ENCODE results near the gene CDK5RAP3.
A peak's percentile ranks its signal among the peaks of the same experiment; 100 is the strongest.

Gene CDK5RAP3

DNA sequence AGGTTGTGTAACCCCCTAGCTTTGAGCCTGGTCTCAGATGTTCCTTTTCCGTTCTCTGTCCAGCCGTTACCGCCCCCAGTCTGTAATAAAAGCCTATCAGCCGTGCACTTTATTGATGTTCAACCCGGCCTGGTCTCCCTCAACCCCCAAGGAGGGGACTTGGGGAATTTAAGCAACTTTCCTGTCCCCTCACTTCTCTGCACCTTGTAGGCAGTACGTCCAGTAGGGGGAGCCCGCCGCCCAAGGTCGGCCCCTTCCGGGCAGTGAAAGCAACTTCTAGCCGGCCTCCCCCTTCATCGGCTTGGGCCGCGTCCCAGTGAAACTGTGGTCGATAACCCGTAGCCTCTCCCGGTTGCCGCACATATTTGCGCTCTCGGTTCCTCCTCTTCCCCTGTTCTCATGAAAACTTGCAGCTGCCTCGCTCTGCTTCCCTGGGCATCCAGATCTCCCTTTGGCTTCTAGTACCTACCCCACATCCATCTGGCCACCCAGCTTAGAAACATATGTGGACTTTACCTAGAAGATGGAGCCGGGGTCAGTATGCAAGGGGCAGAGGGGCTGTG lies 21.6 kb upstream of the CDK5RAP3 start:
- Histone ChIP-seq H3K27me3 (ENCODE audit: insufficient read depth, low read length) (no peaks in the 10 kb centered on the region), H3K27ac (ENCODE audit: low read depth, low read length) (no peak overlapping the region), H3K4me1 (ENCODE audit: control insufficient read depth, insufficient read depth, low read length, unreplicated experiment) (no peaks in the 10 kb centered on the region), H2AFZ (ENCODE audit: low read length, unreplicated experiment) (no peak overlapping the region), H3K36me3 (ENCODE audit: insufficient read depth, low read length) (no peaks in the 10 kb centered on the region), H3K79me2 (ENCODE audit: control insufficient read depth, insufficient read depth, low read length, unreplicated experiment) (no peaks in the 10 kb centered on the region), H3K4me3 (ENCODE audit: low read depth, low read length) (peak overlapping the region; percentile 37; the same call in 1 of the 2 replicates)

DNA sequence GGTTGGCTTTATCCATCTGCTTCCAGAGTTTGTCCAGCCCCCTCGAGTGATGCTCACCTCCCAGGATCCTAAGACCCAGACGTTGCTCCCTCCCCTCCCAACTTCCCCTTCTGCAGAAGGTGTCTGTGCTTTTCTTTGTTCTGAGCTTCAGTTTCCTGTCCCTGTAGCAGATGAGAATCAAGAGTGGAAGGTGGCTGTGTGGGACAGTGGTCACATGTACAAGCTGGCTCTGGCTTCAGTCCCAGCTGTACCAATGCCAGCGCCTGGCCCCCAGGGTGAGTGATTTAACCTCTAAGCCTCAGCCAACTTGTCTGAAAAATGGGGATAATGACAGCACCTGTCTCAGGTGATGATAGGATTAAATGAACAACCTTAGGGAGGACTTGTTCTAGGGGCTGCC lies 21.0 kb upstream of the CDK5RAP3 start:
- Histone ChIP-seq H3K36me3 (ENCODE audit: insufficient read depth, low read length) (no peaks in the 10 kb centered on the region), H3K79me2 (ENCODE audit: control insufficient read depth, insufficient read depth, low read length, unreplicated experiment) (no peaks in the 10 kb centered on the region), H3K27me3 (ENCODE audit: insufficient read depth, low read length) (no peaks in the 10 kb centered on the region), H3K4me3 (ENCODE audit: low read depth, low read length) (no peak overlapping the region), H3K4me1 (ENCODE audit: control insufficient read depth, insufficient read depth, low read length, unreplicated experiment) (no peaks in the 10 kb centered on the region), H2AFZ (ENCODE audit: low read length, unreplicated experiment) (no peak overlapping the region), H3K27ac (ENCODE audit: low read depth, low read length) (no peak overlapping the region)

DNA sequence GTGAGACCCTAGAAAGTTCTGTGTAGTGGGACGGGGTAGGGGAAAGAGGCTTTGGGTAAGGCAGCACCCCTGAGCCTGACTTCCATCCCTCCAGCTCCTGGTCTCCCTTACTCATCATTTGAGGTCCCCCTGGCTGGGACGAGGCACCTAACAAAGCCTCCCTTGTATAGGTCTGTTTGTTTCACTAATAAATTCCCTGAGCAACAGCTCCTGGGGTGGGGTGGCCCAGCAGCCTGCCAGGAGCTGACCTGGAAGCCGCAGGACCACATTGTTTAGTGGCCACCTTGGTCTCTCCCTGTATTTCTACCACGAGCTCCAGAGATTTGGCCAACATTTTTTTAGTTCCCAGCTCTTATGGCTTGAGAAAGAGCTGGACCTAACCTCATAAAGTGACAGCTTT lies 20.5 kb upstream of the CDK5RAP3 start:
- H3K4me1 ChIP-seq (ENCODE audit: control insufficient read depth, insufficient read depth, low read length, unreplicated experiment) = no peaks in the 10 kb centered on the region

GRCh38 chr17:47952171-47953021 lies 18.5 kb upstream of the CDK5RAP3 start:
- no peak overlapping the region for H3K27ac ChIP-seq (ENCODE audit: low read depth, low read length)
- no peaks in the 10 kb centered on the region for H3K27me3 ChIP-seq (ENCODE audit: insufficient read depth, low read length)
- peaks cover 5% of the 10 kb centered on the region for H3K4me1 ChIP-seq (ENCODE audit: control insufficient read depth, insufficient read depth, low read length, unreplicated experiment)
- H3K79me2 ChIP-seq (ENCODE audit: control insufficient read depth, insufficient read depth, low read length, unreplicated experiment) = no peaks in the 10 kb centered on the region
- no peaks in the 10 kb centered on the region for H3K36me3 ChIP-seq (ENCODE audit: insufficient read depth, low read length)
- no peak overlapping the region for H2AFZ ChIP-seq (ENCODE audit: low read length, unreplicated experiment)
- no peak overlapping the region for H3K4me3 ChIP-seq (ENCODE audit: low read depth, low read length)

More for the DNA sequence above, 20.5 kb upstream of the CDK5RAP3 start:
- H2AFZ ChIP-seq (ENCODE audit: low read length, unreplicated experiment) = no peak overlapping the region
- H3K79me2 ChIP-seq (ENCODE audit: control insufficient read depth, insufficient read depth, low read length, unreplicated experiment) = no peaks in the 10 kb centered on the region
- H3K4me3 ChIP-seq (ENCODE audit: low read depth, low read length) = no peak overlapping the region
- H3K27me3 ChIP-seq (ENCODE audit: insufficient read depth, low read length) = no peaks in the 10 kb centered on the region
- H3K36me3 ChIP-seq (ENCODE audit: insufficient read depth, low read length) = no peaks in the 10 kb centered on the region
- no peak overlapping the region for H3K27ac ChIP-seq (ENCODE audit: low read depth, low read length)

GRCh38 chr17:47953909-47954308 lies 17.0 kb upstream of the CDK5RAP3 start:
- H3K79me2 ChIP-seq (ENCODE audit: control insufficient read depth, insufficient read depth, low read length, unreplicated experiment) = no peaks in the 10 kb centered on the region
- no peak overlapping the region for H2AFZ ChIP-seq (ENCODE audit: low read length, unreplicated experiment)
- no peaks in the 10 kb centered on the region for H3K36me3 ChIP-seq (ENCODE audit: insufficient read depth, low read length)
- peaks cover 7% of the 10 kb centered on the region for H3K4me1 ChIP-seq (ENCODE audit: control insufficient read depth, insufficient read depth, low read length, unreplicated experiment)
- H3K4me3 ChIP-seq (ENCODE audit: low read depth, low read length) = no peak overlapping the region
- no peak overlapping the region for H3K27ac ChIP-seq (ENCODE audit: low read depth, low read length)
- no peaks in the 10 kb centered on the region for H3K27me3 ChIP-seq (ENCODE audit: insufficient read depth, low read length)

GRCh38 chr17:47955497-47956461 lies 15.1 kb upstream of the CDK5RAP3 start:
- H3K79me2 ChIP-seq (ENCODE audit: control insufficient read depth, insufficient read depth, low read length, unreplicated experiment) = no peaks in the 10 kb centered on the region
- peaks cover 7% of the 10 kb centered on the region for H3K4me1 ChIP-seq (ENCODE audit: control insufficient read depth, insufficient read depth, low read length, unreplicated experiment)
- no peaks in the 10 kb centered on the region for H3K27me3 ChIP-seq (ENCODE audit: insufficient read depth, low read length)
- no peaks in the 10 kb centered on the region for H3K36me3 ChIP-seq (ENCODE audit: insufficient read depth, low read length)
- H3K4me3 ChIP-seq (ENCODE audit: low read depth, low read length) = no peak overlapping the region
- H2AFZ ChIP-seq (ENCODE audit: low read length, unreplicated experiment) = no peak overlapping the region
- no peak overlapping the region for H3K27ac ChIP-seq (ENCODE audit: low read depth, low read length)

DNA sequence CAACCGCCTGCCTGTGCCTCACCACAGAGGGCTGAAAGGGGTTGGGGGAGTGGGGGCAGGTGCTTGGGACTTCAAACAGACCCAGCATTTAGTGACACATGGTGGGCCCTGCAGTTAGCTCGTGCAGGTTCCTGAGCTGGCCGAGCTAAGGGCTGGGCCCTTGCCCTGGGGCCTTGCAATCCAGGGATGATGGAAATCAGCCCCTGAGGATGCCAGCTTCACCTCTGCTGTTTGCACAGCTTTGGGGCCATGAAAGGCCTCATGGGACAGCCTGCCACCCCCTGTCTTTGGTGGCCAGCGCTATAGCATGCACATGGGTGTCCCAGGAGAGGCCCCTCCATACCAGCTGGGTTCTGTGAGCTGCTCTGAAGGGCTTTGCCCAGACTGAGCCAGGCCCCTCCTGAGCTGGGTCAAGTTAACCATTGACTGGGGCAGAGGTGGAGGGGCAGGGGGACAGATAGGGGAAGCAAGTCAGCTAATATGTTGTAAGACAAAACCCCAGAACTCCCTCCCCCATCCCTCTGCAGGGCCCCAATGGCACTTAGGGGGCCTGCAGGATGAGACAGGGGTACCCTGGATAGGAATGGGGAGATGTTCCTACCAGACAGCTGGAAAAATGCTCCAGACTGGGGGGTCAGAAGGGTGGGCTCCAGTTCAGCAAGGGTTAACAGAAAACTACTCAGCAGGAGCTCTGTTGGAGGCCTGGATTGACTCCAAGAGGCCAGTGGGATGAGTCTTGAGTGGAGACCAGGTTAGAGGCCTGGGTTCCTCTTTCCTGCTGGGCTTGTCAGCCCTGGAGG lies 13.9 kb upstream of the CDK5RAP3 start:
- Histone ChIP-seq H3K4me3 (ENCODE audit: low read depth, low read length) (no peak overlapping the region), H2AFZ (ENCODE audit: low read length, unreplicated experiment) (no peak overlapping the region), H3K27ac (ENCODE audit: low read depth, low read length) (no peak overlapping the region), H3K79me2 (ENCODE audit: control insufficient read depth, insufficient read depth, low read length, unreplicated experiment) (no peaks in the 10 kb centered on the region), H3K27me3 (ENCODE audit: insufficient read depth, low read length) (no peaks in the 10 kb centered on the region), H3K4me1 (ENCODE audit: control insufficient read depth, insufficient read depth, low read length, unreplicated experiment) (peaks cover 7% of the 10 kb centered on the region), H3K36me3 (ENCODE audit: insufficient read depth, low read length) (no peaks in the 10 kb centered on the region)

DNA sequence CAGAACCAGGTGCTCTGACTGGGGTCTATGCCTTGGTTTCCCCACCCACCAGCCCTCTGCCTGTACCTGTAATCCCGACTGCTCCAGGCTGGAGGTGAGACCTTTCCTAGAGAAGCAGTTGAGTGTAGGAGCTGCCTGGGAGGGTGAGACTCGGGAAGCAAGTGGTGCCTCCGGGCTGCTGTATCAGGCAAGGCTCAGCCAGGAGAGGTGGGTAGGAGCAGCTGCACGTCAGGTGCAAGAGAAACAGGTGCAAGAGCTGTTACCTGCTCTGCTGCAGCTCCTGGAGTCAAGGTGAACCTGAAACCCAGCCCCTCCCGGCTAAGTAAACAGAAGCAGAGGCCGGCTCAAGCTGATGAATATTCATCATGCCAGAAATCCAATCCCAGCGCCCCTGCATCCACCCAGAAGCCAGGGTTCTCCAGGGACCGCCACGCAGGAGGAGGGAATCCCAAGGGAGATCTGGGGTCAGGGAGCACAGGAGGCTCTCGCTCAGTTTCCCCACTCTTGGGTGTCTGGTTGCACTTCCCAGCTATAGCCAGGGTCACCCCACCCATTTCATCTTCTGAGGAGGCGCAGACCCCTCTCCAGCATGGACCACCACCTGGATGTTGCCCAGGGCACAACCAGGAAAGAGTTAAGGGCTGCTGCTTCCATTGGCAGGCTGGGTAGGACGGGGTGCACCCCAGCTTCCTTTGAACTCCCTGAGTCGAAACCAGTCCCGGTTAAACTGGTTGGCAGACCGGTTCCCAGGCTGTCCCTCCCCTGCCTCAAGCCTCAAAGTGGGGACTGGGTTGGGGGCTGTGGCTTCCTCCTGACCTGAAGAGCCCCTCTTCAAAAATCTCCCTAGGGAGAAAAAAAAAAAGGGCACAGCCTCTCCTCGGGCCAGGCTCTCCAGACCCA lies 13.1 kb upstream of the CDK5RAP3 start, which contains the start of gene PRR15L:
Gene PRR15L, minus strand, starts transcription at position 293 of the 900 bp plus-strand sequence. CDS start 4,649 bp downstream, outside the sequence.
- Histone ChIP-seq H3K79me2 (ENCODE audit: control insufficient read depth, insufficient read depth, low read length, unreplicated experiment) (no peaks in the 10 kb centered on the region), H3K4me3 (ENCODE audit: low read depth, low read length) (no peak within 1 kb of the TSS), H3K27ac (ENCODE audit: low read depth, low read length) (no peak within 1 kb of the TSS), H3K36me3 (ENCODE audit: insufficient read depth, low read length) (no peaks in the 10 kb centered on the region), H2AFZ (ENCODE audit: low read length, unreplicated experiment) (no peak within 1 kb of the TSS), H3K4me1 (ENCODE audit: control insufficient read depth, insufficient read depth, low read length, unreplicated experiment) (peaks cover 7% of the 10 kb centered on the region), H3K27me3 (ENCODE audit: insufficient read depth, low read length) (no peaks in the 10 kb centered on the region)

DNA sequence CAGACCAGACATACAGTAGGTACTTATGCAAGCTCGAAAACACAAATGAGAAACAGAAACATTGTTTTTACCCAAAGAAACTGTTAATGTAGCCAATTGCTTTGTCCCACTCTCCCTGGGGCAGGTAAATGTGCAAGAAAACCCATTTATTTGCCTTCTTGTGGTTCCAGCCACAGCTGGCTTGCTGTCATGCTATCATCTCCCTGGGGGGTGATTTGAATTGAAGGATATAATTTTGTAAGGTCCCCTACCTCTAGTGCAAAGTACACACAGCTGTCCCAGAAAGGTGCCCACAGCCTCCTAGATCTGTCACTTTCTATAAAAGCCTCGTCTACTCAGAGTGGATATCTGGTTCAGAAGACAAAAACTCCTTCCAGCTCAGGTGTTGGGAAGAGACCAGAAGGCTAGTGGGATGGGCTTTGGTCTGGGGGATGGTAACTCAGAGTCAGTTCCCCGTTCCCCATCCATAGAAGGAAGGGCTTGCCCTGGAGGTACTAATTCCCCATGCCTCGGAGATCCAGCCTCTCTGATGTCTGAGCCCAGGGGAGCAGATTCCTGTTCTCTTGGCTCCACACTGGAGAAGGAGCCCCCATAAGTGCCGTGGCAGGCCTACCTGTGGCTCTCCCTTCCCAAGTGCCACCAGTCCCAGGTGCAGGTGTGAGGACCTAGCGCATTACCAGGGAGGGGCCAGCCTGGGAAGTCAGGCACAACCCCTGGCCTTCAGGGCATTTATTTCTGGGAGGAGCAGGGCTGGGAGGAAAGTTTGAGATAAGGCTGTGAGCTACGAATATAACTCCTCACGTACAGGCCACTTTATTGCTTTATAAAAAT lies 10.9 kb upstream of the CDK5RAP3 start:
- Histone ChIP-seq H3K27ac (ENCODE audit: low read depth, low read length) (no peak overlapping the region), H3K36me3 (ENCODE audit: insufficient read depth, low read length) (no peaks in the 10 kb centered on the region), H3K27me3 (ENCODE audit: insufficient read depth, low read length) (no peaks in the 10 kb centered on the region), H2AFZ (ENCODE audit: low read length, unreplicated experiment) (no peak overlapping the region), H3K79me2 (ENCODE audit: control insufficient read depth, insufficient read depth, low read length, unreplicated experiment) (no peaks in the 10 kb centered on the region), H3K4me1 (ENCODE audit: control insufficient read depth, insufficient read depth, low read length, unreplicated experiment) (peaks cover 7% of the 10 kb centered on the region), H3K4me3 (ENCODE audit: low read depth, low read length) (no peak overlapping the region)

All from ACC112 (cell line).